CD4-positive, CD25-positive, alpha-beta regulatory T cell (primary cell): ENCODE measurements around the gene MSH6. TPM values are rescaled to one million over a fixed set of nuclear protein-coding genes. Genes with fewer than 3 reads are reported as not detected.

Source experiments
- ATAC-seq, 2 donors: fragments of 150-1000 bp; cut with Tn5 transposase; one replicate each; pipeline ENCODE4 v1.10.0; 2021; ENCODE audit warnings: low read depth in 2 of 2, moderate number of reproducible peaks in 2 of 2, moderate library complexity in 1 of 2
- DNase-seq, 3 donors: peaks; one replicate each; pipeline versions ENCODE4 v3.0.0 to v3.0.0-alpha.2; 2012 to 2022; ENCODE audit warnings: mixed read lengths in 1 of 3
- H3K27ac ChIP-seq: one replicate; pipeline ENCODE4 v1.7.0; 2013; ENCODE audit warnings: mild to moderate bottlenecking, low read length; ENCODE audit not compliant: insufficient read depth, poor library complexity, severe bottlenecking
- H3K27me3 ChIP-seq: one replicate; pipeline ENCODE4 v1.7.0; 2013; ENCODE audit warnings: low read length; ENCODE audit not compliant: control insufficient read depth, insufficient read depth
- H3K36me3 ChIP-seq: one replicate; pipeline ENCODE4 v1.7.0; 2013; ENCODE audit warnings: mild to moderate bottlenecking, low read length, moderate library complexity; ENCODE audit not compliant: control insufficient read depth, insufficient read depth
- H3K4me1 ChIP-seq: 2 replicates; pipeline ENCODE4 v1.7.0; 2013; ENCODE audit warnings: mild to moderate bottlenecking, low read length; ENCODE audit not compliant: insufficient read depth, control insufficient read depth, poor library complexity, severe bottlenecking
- H3K4me3 ChIP-seq: one replicate; pipeline ENCODE4 v1.7.0; 2013; ENCODE audit warnings: low read depth, mild to moderate bottlenecking, low read length, moderate library complexity
- H3K9me3 ChIP-seq, 2 experiments: 1 replicate in 1 of 2; 2 replicates in 1 of 2; pipeline ENCODE4 v1.7.0; 2013; ENCODE audit warnings: low read length in 2 of 2, mild to moderate bottlenecking in 1 of 2, moderate library complexity in 1 of 2; ENCODE audit not compliant: control insufficient read depth in 2 of 2
- H3K27ac Mint-ChIP-seq, 3 donors: one replicate each; pipeline ENCODE4 v1.8.0; 2020 to 2022; ENCODE audit warnings: mild to moderate bottlenecking in 3 of 3, mixed read lengths in 3 of 3, moderate library complexity in 2 of 3
- H3K27me3 Mint-ChIP-seq: one replicate; pipeline ENCODE4 v1.8.0; 2022; ENCODE audit warnings: mild to moderate bottlenecking, mixed read lengths
- H3K36me3 Mint-ChIP-seq: one replicate; pipeline ENCODE4 v1.8.0; 2020; ENCODE audit warnings: mixed read lengths
- H3K4me1 Mint-ChIP-seq, 4 donors: one replicate each; pipeline ENCODE4 v1.8.0; 2020 to 2022; ENCODE audit warnings: mixed read lengths in 4 of 4, mild to moderate bottlenecking in 1 of 4
- H3K4me3 Mint-ChIP-seq, 4 donors: one replicate each; pipeline ENCODE4 v1.8.0; 2020 to 2022; ENCODE audit warnings: mild to moderate bottlenecking in 4 of 4, mixed read lengths in 4 of 4, moderate library complexity in 3 of 4
- H3K9me3 Mint-ChIP-seq, 7 donors: one replicate each; pipeline ENCODE4 v1.8.0; 2020 to 2022; ENCODE audit warnings: mixed read lengths in 7 of 7, mild to moderate bottlenecking in 3 of 7, moderate library complexity in 2 of 7
- polyA plus RNA-seq, 4 donors: library from polyadenylated mRNA; unstranded; fragments of 300-500 nt; fragmentation: Illumina TruSeq; gene quantifications; one replicate each; pipeline ENCODE4 v1.2.3, GENCODE V29; 2021
- total RNA-seq: library from RNA; stranded (reverse); gene quantifications from one replicate; pipeline ENCODE4 v1.2.3, GENCODE V29; 2022

The MSH6 gene
- total and polyA plus RNA-seq, 5 donors from 2014 or later = 19.7 to 36.8 (median 27.1) TPM

DNA sequence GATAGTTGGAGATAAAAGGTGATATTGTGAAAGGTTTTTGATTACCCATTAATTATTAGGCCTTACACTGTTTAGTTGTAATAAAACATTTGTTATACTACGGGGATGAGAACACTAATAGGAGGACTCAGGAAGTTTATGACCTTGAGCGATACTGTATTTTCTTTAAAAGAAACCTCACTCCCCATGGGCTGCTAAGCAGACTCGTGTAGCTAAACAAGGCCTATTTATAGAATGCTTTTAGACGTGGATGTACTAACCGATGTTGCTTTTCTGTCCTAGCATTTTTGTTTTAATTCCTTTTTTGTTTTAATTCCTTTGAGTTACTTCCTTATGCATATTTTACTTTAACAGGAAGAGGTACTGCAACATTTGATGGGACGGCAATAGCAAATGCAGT, 22.9 kb downstream of the MSH6 start:
- Histone ChIP-seq H3K27me3 (no peaks in the 10 kb centered on the region), H3K4me3 (no peak overlapping the region), H3K4me1 (no peaks in the 10 kb centered on the region), H3K9me3 (peaks cover 6 to 14% of the 10 kb centered on the region in 2 experiments), H3K36me3 (peaks cover 87% of the 10 kb centered on the region), H3K27ac (no peak overlapping the region)
- Mint-ChIP-seq H3K36me3 (peaks cover 63% of the 10 kb centered on the region), H3K4me3 (no peak overlapping the region), H3K9me3 (peaks cover 0 to 10% (median 6%) of the 10 kb centered on the region in 7 donors), H3K27me3 (no peaks in the 10 kb centered on the region), H3K4me1 (peaks cover 0 to 8% (median 2%) of the 10 kb centered on the region in 4 donors), H3K27ac (no peak overlapping the region)
- no peak for DNase-seq
- ATAC-seq = no peak

- Mint-ChIP-seq H3K4me1 (peaks cover 3 to 21% (median 4%) of the 10 kb centered on the region in 4 donors), H3K27me3 (no peaks in the 10 kb centered on the region), H3K9me3 (peaks cover 0 to 4% (median 0%) of the 10 kb centered on the region in 7 donors), H3K36me3 (peaks cover 59% of the 10 kb centered on the region), H3K4me3 (no peak overlapping the region), H3K27ac (peak overlapping the region; percentile 40 to 70 (median 44))
- no peak for DNase-seq
- ATAC-seq = no peak
- Histone ChIP-seq H3K4me3 (no peak overlapping the region), H3K27ac (no peak overlapping the region), H3K27me3 (no peaks in the 10 kb centered on the region), H3K36me3 (peaks cover 84% of the 10 kb centered on the region), H3K9me3 (peaks cover 3 to 5% of the 10 kb centered on the region in 2 experiments), H3K4me1 (no peaks in the 10 kb centered on the region)
Observed at GRCh38 chr2:47808614-47809013, 25.7 kb downstream of the MSH6 start.

- H3K4me3 Mint-ChIP-seq = no peak overlapping the region
- no peak overlapping the region for H3K27ac Mint-ChIP-seq
- DNase-seq (no peak), ATAC-seq (no peak)
- H3K36me3 Mint-ChIP-seq = peaks cover 56% of the 10 kb centered on the region
- Histone ChIP-seq H3K27me3 (no peaks in the 10 kb centered on the region), H3K9me3 (no peaks in the 10 kb centered on the region), H3K4me3 (no peak overlapping the region), H3K27ac (no peak overlapping the region), H3K4me1 (no peaks in the 10 kb centered on the region), H3K36me3 (peaks cover 82% of the 10 kb centered on the region)
- H3K9me3 Mint-ChIP-seq = peaks cover 0 to 4% (median 0%) of the 10 kb centered on the region in 7 donors
- peaks cover 3 to 21% (median 4%) of the 10 kb centered on the region in 4 donors for H3K4me1 Mint-ChIP-seq
- no peaks in the 10 kb centered on the region for H3K27me3 Mint-ChIP-seq
Observed at GRCh38 chr2:47809903-47810302, 27.0 kb downstream of the MSH6 start.

DNA sequence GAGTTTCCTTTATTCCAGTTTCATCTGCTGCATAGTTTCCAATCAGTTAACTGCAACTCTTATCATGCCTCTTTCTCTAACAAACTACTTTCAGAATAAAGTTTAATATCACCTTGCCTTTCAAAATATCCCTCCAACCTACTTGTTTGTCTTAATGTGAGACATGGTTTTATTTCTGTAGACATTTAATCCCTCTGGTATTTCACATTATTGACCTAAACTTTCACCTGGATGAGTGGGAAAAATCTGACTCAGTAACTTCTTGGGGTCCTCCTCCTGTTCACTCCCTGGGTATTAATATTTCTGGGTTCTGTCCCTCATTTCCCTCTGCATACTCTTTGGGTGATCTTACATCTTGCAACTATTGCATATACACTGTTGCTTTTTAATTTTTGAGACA, 27.9 kb downstream of the MSH6 start:
- H3K36me3 ChIP-seq = peaks cover 85% of the 10 kb centered on the region
- no peaks in the 10 kb centered on the region for H3K4me1 ChIP-seq
- DNase-seq (no peak), ATAC-seq (no peak)
- Mint-ChIP-seq H3K27ac (peak overlapping the region in 1 of 3 donors; percentile 50), H3K4me1 (peaks cover 3 to 21% (median 4%) of the 10 kb centered on the region in 4 donors), H3K9me3 (no peaks in the 10 kb centered on the region), H3K4me3 (no peak overlapping the region), H3K36me3 (peaks cover 50% of the 10 kb centered on the region), H3K27me3 (no peaks in the 10 kb centered on the region)
- H3K4me3 ChIP-seq = no peak overlapping the region
- H3K9me3 ChIP-seq = no peaks in the 10 kb centered on the region
- H3K27ac ChIP-seq = no peak overlapping the region
- no peaks in the 10 kb centered on the region for H3K27me3 ChIP-seq

DNA sequence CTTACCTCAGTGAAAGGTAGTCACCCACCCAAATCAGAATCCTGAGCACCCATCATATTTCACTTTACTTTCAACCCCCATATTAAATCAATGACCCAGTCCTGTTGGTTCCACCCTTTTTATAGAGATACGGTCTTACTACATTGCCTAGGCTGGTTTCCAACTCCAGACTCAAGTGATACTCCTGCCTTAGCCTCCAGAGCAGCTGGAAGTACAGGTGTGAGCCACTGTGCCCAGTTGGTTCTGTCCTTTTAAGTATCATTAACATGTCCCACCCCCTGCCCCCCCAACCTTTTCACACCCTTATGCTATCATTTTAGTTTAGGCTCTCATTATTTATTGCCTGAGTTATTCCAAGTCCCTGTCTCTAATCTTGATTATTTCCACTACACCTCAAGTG, 28.7 kb downstream of the MSH6 start:
- Mint-ChIP-seq H3K27me3 (no peaks in the 10 kb centered on the region), H3K4me3 (no peak overlapping the region), H3K27ac (peak overlapping the region in 2 of 3 donors; percentile 50 to 88), H3K9me3 (no peaks in the 10 kb centered on the region), H3K36me3 (peaks cover 48% of the 10 kb centered on the region), H3K4me1 (peaks cover 3 to 19% (median 6%) of the 10 kb centered on the region in 4 donors)
- Histone ChIP-seq H3K27me3 (no peaks in the 10 kb centered on the region), H3K36me3 (peaks cover 85% of the 10 kb centered on the region), H3K9me3 (no peaks in the 10 kb centered on the region), H3K27ac (no peak overlapping the region), H3K4me3 (no peak overlapping the region), H3K4me1 (no peaks in the 10 kb centered on the region)
- ATAC-seq (no peak), DNase-seq (no peak)

DNA sequence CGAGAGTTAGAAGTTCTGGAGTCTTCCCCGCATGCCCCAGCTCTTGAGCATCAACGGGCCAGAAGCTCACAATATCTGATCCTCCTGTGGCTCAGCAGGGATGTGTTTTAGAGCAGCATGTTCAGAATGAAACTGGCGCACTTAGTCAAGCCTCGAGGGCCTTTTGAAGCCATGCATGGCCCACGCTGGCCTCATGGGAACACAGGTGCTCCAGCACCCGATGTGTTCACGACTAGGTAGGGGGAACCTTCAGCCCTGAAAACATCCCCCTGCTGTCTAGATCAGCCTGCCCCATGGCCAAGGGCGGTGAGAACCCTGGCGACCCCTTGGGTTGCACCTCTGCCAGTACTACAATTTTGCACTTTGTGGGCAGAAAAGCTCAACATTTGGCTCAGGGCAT, 32.8 kb downstream of the MSH6 start:
- no peaks in the 10 kb centered on the region for H3K27me3 Mint-ChIP-seq
- no peaks in the 10 kb centered on the region for H3K9me3 Mint-ChIP-seq
- no peak overlapping the region for H3K4me3 ChIP-seq
- H3K4me1 ChIP-seq = no peaks in the 10 kb centered on the region
- no peaks in the 10 kb centered on the region for H3K27me3 ChIP-seq
- no peak overlapping the region for H3K4me3 Mint-ChIP-seq
- peaks cover 89% of the 10 kb centered on the region for H3K36me3 ChIP-seq
- H3K4me1 Mint-ChIP-seq = peaks cover 0 to 15% (median 9%) of the 10 kb centered on the region in 4 donors
- DNase-seq (no peak), ATAC-seq (no peak)
- H3K27ac ChIP-seq = no peak overlapping the region
- peaks cover 65% of the 10 kb centered on the region for H3K36me3 Mint-ChIP-seq
- H3K9me3 ChIP-seq = no peaks in the 10 kb centered on the region
- no peak overlapping the region for H3K27ac Mint-ChIP-seq

GRCh38 chr2:47818777-47819176, 35.8 kb downstream of the MSH6 start:
- H3K36me3 ChIP-seq = peaks cover 86% of the 10 kb centered on the region
- Mint-ChIP-seq H3K9me3 (no peaks in the 10 kb centered on the region), H3K27me3 (no peaks in the 10 kb centered on the region), H3K4me3 (no peak overlapping the region), H3K4me1 (peaks cover 0 to 11% (median 0%) of the 10 kb centered on the region in 4 donors), H3K36me3 (peaks cover 58% of the 10 kb centered on the region), H3K27ac (no peak overlapping the region)
- ATAC-seq (no peak), DNase-seq (no peak)
- H3K4me1 ChIP-seq = no peaks in the 10 kb centered on the region
- H3K27me3 ChIP-seq = no peaks in the 10 kb centered on the region
- H3K4me3 ChIP-seq = no peak overlapping the region
- H3K27ac ChIP-seq = no peak overlapping the region
- H3K9me3 ChIP-seq = no peaks in the 10 kb centered on the region

DNA sequence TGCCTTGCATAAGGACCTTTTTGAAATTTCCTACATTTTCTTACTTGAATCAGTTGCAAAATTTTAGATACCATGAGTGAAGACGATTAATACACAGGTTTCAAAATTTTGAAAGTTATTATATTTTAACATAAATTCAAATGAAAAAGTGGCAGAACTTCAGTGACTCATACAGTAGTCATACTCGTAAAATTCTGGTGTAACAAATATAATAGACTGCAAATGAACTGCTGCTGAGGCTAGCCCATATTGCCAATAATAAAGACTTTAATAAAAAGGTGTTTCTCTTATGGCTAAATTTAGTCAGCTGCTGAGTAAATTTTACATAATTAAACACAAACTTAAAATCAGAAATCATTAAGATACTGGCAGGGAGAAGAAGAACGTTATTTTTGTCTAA, 36.9 kb downstream of the MSH6 start:
- Histone ChIP-seq H3K4me1 (no peaks in the 10 kb centered on the region), H3K27me3 (no peaks in the 10 kb centered on the region), H3K36me3 (peaks cover 86% of the 10 kb centered on the region), H3K27ac (no peak overlapping the region), H3K4me3 (no peak overlapping the region), H3K9me3 (no peaks in the 10 kb centered on the region)
- Mint-ChIP-seq H3K27ac (no peak overlapping the region), H3K4me1 (peaks cover 0 to 11% (median 0%) of the 10 kb centered on the region in 4 donors), H3K36me3 (peaks cover 51% of the 10 kb centered on the region), H3K27me3 (no peaks in the 10 kb centered on the region), H3K4me3 (no peak overlapping the region), H3K9me3 (no peaks in the 10 kb centered on the region)
- DNase-seq (no peak), ATAC-seq (no peak)
